ENCODE results near the gene BRSK2. TPM values are rescaled to one million over a fixed set of nuclear protein-coding genes. Genes with fewer than 3 reads are reported as not detected.
"Not testable (repeated sequence)": the region's sequence is repeated elsewhere in the genome, so short reads cannot be mapped to it uniquely, and the experiment has no call there.

BRSK2 gene
- total RNA-seq, 2 experiments from 2014 or later, result 0.22 to 0.55 TPM

DNA sequence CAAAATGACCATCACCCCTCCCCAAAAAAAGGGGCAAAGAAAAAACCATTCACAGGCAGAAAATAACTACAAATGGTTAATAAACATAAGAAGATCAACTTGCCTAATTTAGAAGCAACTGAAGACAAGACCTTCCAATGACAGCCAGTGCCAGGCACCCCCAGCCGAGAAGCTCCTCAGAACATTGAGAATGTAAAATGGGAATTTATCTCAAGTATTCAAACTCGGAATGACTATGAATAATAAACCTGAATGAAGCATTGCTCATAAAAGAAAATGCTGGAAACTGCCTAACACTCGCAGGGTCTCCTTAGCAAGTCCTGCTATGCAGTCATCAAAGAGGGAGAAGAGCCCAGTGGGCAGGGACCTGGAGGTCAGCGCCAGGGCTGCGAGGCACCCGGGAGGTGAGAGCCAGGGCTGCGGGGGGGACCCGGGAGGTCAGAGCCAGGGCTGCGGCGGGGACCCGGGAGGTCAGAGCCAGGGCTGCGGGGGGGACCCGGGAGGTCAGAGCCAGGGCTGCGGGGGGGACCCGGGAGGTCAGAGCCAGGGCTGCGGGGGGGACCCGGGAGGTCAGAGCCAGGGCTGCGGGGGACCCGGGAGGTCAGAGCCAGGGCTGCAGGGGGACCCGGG is 120.0 kb downstream of the BRSK2 start:
- ATAC-seq (ENCODE audit: poor library complexity) (no peak), DNase-seq (no peak)
- no peak overlapping the region for H3K4me3 Mint-ChIP-seq
- H3K9me3 Mint-ChIP-seq, result no peaks in the 10 kb centered on the region
- H3K4me1 Mint-ChIP-seq (ENCODE audit: low read depth), result peaks cover 44% of the 10 kb centered on the region
- H3K27ac Mint-ChIP-seq, result no peak overlapping the region
- no peaks in the 10 kb centered on the region for H3K27me3 Mint-ChIP-seq
- no peaks in the 10 kb centered on the region for H3K9me3 ChIP-seq (ENCODE audit: control insufficient read depth in 1 of 2, insufficient read depth in 1 of 2, low read length in 2 of 2)
- H3K36me3 Mint-ChIP-seq (ENCODE audit: low read depth), result peaks cover 10% of the 10 kb centered on the region
- TF ChIP-seq, protein P1, sequence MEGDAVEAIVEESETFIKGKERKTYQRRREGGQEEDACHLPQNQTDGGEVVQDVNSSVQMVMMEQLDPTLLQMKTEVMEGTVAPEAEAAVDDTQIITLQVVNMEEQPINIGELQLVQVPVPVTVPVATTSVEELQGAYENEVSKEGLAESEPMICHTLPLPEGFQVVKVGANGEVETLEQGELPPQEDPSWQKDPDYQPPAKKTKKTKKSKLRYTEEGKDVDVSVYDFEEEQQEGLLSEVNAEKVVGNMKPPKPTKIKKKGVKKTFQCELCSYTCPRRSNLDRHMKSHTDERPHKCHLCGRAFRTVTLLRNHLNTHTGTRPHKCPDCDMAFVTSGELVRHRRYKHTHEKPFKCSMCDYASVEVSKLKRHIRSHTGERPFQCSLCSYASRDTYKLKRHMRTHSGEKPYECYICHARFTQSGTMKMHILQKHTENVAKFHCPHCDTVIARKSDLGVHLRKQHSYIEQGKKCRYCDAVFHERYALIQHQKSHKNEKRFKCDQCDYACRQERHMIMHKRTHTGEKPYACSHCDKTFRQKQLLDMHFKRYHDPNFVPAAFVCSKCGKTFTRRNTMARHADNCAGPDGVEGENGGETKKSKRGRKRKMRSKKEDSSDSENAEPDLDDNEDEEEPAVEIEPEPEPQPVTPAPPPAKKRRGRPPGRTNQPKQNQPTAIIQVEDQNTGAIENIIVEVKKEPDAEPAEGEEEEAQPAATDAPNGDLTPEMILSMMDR (IDR thresholded peaks at IDR 0.05), result no peak
- H3K27me3 ChIP-seq (ENCODE audit: control insufficient read depth in 1 of 2, insufficient read depth in 2 of 2, low read length in 2 of 2), result no peaks in the 10 kb centered on the region
- H3K36me3 ChIP-seq (ENCODE audit: insufficient read depth, low read length), result peaks cover 14% of the 10 kb centered on the region
- intact Hi-C loops (cut with DNase I, micrococcal nuclease), result loop anchor here (10.0 kb wide), 2 partner anchors 245 to 665 kb away; partner anchors contain the start of genes POLR2L (in 1 of the 2) and TSPAN4 (in 1 of the 2)
- H3K27ac ChIP-seq (ENCODE audit: low read depth in 1 of 2, low read length in 2 of 2), result no peak overlapping the region
- ChIA-PET CTCF (no interaction called here), POLR2A (no interaction called here)
- H3K4me1 ChIP-seq (ENCODE audit: insufficient read depth, low read length), result peaks cover 55% of the 10 kb centered on the region
- no peak overlapping the region for H3K4me3 ChIP-seq (ENCODE audit: low read length)

DNA sequence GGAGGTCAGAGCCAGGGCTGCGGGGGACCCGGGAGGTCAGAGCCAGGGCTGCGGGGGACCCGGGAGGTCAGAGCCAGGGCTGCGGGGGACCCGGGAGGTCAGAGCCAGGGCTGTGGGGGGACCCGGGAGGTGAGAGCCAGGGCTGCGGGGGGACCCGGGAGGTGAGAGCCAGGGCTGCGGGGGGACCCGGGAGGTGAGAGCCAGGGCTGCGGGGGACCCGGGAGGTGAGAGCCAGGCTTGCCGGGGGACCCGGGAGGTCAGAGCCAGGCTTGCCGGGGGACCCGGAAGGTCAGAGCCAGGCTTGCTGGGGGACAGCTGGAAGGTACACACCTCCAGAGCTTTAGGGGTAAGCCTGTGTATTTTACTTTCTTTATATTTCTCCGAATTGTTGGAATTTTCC is 120.6 kb downstream of the BRSK2 start:
- H3K27ac Mint-ChIP-seq; POLR2A ChIA-PET; H3K27me3 Mint-ChIP-seq; H3K36me3 Mint-ChIP-seq (ENCODE audit: low read depth); DNase-seq; H3K4me3 ChIP-seq (ENCODE audit: low read length); ATAC-seq (ENCODE audit: poor library complexity); H3K9me3 Mint-ChIP-seq; H3K4me3 Mint-ChIP-seq; H3K9me3 ChIP-seq (ENCODE audit: control insufficient read depth in 1 of 2, insufficient read depth in 1 of 2, low read length in 2 of 2); H3K27ac ChIP-seq (ENCODE audit: low read depth in 1 of 2, low read length in 2 of 2); H3K27me3 ChIP-seq (ENCODE audit: control insufficient read depth in 1 of 2, insufficient read depth in 2 of 2, low read length in 2 of 2): not testable (repeated sequence)
- intact Hi-C loops (cut with DNase I, micrococcal nuclease), result loop anchor here (10.0 kb wide), 2 partner anchors 246 to 666 kb away; partner anchors contain the start of genes POLR2L (in 1 of the 2) and TSPAN4 (in 1 of the 2)
- peaks cover 46% of the 10 kb centered on the region for H3K4me1 Mint-ChIP-seq (ENCODE audit: low read depth)
- CTCF ChIA-PET, result interaction anchor here (2.0 kb wide), 1 partner anchor 64 kb away, joined by 5 read pairs; no protein-coding TSS in a partner anchor
- peaks cover 60% of the 10 kb centered on the region for H3K4me1 ChIP-seq (ENCODE audit: insufficient read depth, low read length)
- H3K36me3 ChIP-seq (ENCODE audit: insufficient read depth, low read length), result peaks cover 14% of the 10 kb centered on the region

DNA sequence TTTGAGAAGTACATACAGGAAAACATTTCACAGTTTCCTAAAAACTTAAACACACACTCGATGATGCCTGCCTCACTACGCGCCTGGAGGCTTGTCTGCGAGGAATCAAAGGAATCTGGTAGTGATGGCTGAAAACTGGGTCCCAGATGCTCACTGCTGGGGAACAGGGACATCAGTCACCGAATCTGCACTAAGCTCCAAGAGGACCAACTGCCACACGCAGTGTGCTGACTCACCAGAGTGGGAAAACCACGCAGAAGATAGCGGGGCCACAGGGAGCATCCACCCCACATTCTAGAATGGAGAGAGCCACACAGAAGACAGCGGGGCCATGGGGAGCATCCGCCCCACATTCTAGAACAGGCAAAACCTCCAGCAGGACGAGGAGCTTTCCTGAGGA is 121.2 kb downstream of the BRSK2 start:
- Histone ChIP-seq H3K27me3 (ENCODE audit: control insufficient read depth in 1 of 2, insufficient read depth in 2 of 2, low read length in 2 of 2) (no peaks in the 10 kb centered on the region), H3K27ac (ENCODE audit: low read depth in 1 of 2, low read length in 2 of 2) (no peak overlapping the region), H3K36me3 (ENCODE audit: insufficient read depth, low read length) (peaks cover 14% of the 10 kb centered on the region), H3K4me1 (ENCODE audit: insufficient read depth, low read length) (peaks cover 62% of the 10 kb centered on the region), H3K4me3 (ENCODE audit: low read length) (no peak overlapping the region), H3K9me3 (ENCODE audit: control insufficient read depth in 1 of 2, insufficient read depth in 1 of 2, low read length in 2 of 2) (no peaks in the 10 kb centered on the region)
- DNase-seq, result no peak
- H3K4me3 Mint-ChIP-seq, result no peak overlapping the region
- no peaks in the 10 kb centered on the region for H3K9me3 Mint-ChIP-seq
- intact Hi-C loops (cut with DNase I, micrococcal nuclease), result loop anchor here (10.0 kb wide), 2 partner anchors 246 to 666 kb away; partner anchors contain the start of genes POLR2L (in 1 of the 2) and TSPAN4 (in 1 of the 2)
- TF ChIP-seq, protein P1 (IDR thresholded peaks at IDR 0.05), result no peak
- CTCF ChIA-PET, result interaction anchor here (2.0 kb wide), 1 partner anchor 64 kb away, joined by 5 read pairs; no protein-coding TSS in a partner anchor
- POLR2A ChIA-PET, result no interaction called here
- H3K36me3 Mint-ChIP-seq (ENCODE audit: low read depth), result peaks cover 10% of the 10 kb centered on the region
- H3K27me3 Mint-ChIP-seq, result no peaks in the 10 kb centered on the region
- no peak overlapping the region for H3K27ac Mint-ChIP-seq
- no peak for ATAC-seq (ENCODE audit: poor library complexity)
- H3K4me1 Mint-ChIP-seq (ENCODE audit: low read depth), result peaks cover 52% of the 10 kb centered on the region
